Astrocyte (in vitro differentiated cells and primary cell): ENCODE measurements around the gene MRPL43. TPM values are rescaled to one million over a fixed set of nuclear protein-coding genes. Genes with fewer than 3 reads are reported as not detected.

Experiments used
- DNase-seq: peaks from one replicate; pipeline ENCODE4 v3.0.0-alpha.2; 2010; ENCODE audit warnings: low read depth
- FAIRE-seq: peaks from 2 replicates; lab custom pipeline; 2011; peaks lifted over from hg19 to GRCh38; lab: Jason Lieb, UNC
- H2AFZ ChIP-seq: 2 replicates; pipeline ENCODE4 v1.6.0; 2012; ENCODE audit warnings: low read depth, low read length, inconsistent platforms
- H3K27ac ChIP-seq: 2 replicates; pipeline ENCODE4 v1.5.1; 2011; ENCODE audit warnings: low read depth, low read length, inconsistent platforms
- H3K27me3 ChIP-seq: 2 replicates; pipeline ENCODE4 v1.6.0; 2011; ENCODE audit warnings: low read length, inconsistent platforms; ENCODE audit not compliant: insufficient read depth
- H3K36me3 ChIP-seq: 2 replicates; pipeline ENCODE4 v1.5.1; 2011; ENCODE audit warnings: low read length, inconsistent platforms; ENCODE audit not compliant: insufficient read depth
- H3K4me1 ChIP-seq: 2 replicates; pipeline ENCODE4 v1.5.1; 2011; ENCODE audit warnings: low read length, inconsistent platforms; ENCODE audit not compliant: insufficient read depth
- H3K4me2 ChIP-seq: 2 replicates; pipeline ENCODE4 v1.6.0; 2012; ENCODE audit warnings: low read length, inconsistent platforms
- H3K4me3 ChIP-seq: 2 replicates; pipeline ENCODE4 v1.5.1; 2011; ENCODE audit warnings: low read depth, mild to moderate bottlenecking, low read length, inconsistent platforms; ENCODE audit not compliant: insufficient read depth
- H3K79me2 ChIP-seq: 2 replicates; pipeline ENCODE4 v1.6.0; 2012; ENCODE audit warnings: mild to moderate bottlenecking, low read length, inconsistent platforms; ENCODE audit not compliant: insufficient read depth
- H3K9ac ChIP-seq: 2 replicates; pipeline ENCODE4 v1.6.0; 2012; ENCODE audit warnings: mild to moderate bottlenecking, low read length, inconsistent platforms
- H3K9me3 ChIP-seq: 2 replicates; pipeline ENCODE4 v1.5.1; 2012; ENCODE audit warnings: low read depth, mild to moderate bottlenecking, low read length, inconsistent platforms; ENCODE audit not compliant: insufficient read depth
- H4K20me1 ChIP-seq: 2 replicates; pipeline ENCODE4 v1.6.0; 2012; ENCODE audit warnings: low read length, inconsistent platforms; ENCODE audit not compliant: insufficient read depth
- H3K27ac Mint-ChIP-seq: one replicate; pipeline ENCODE4 v1.8.0; 2021; ENCODE audit warnings: mild to moderate bottlenecking, mixed read lengths; ENCODE audit not compliant: unreplicated experiment
- H3K27me3 Mint-ChIP-seq: one replicate; pipeline ENCODE4 v1.8.0; 2021; ENCODE audit warnings: low read depth, mixed read lengths; ENCODE audit not compliant: unreplicated experiment
- H3K36me3 Mint-ChIP-seq: one replicate; pipeline ENCODE4 v1.8.0; 2021; ENCODE audit warnings: low read depth, mixed read lengths; ENCODE audit not compliant: unreplicated experiment
- H3K4me1 Mint-ChIP-seq: one replicate; pipeline ENCODE4 v1.8.0; 2021; ENCODE audit warnings: low read depth, mixed read lengths; ENCODE audit not compliant: unreplicated experiment
- H3K4me3 Mint-ChIP-seq: one replicate; pipeline ENCODE4 v1.8.0; 2021; ENCODE audit warnings: mild to moderate bottlenecking, moderate library complexity, mixed read lengths; ENCODE audit not compliant: unreplicated experiment
- H3K9me3 Mint-ChIP-seq: one replicate; pipeline ENCODE4 v1.8.0; 2021; ENCODE audit warnings: mild to moderate bottlenecking, mixed read lengths; ENCODE audit not compliant: unreplicated experiment
- EZH2 ChIP-seq: IDR thresholded peaks from 2 replicates; pipeline ENCODE4 v1.6.1; 2012; ENCODE audit warnings: mild to moderate bottlenecking, low read length, inconsistent platforms; ENCODE audit not compliant: insufficient read depth
- total RNA-seq: library from RNA; stranded (reverse); gene quantifications from 2 replicates; pipeline ENCODE4 v1.2.1, GENCODE V29; 2021
- TF ChIP-seq, protein P1 (sequence below): IDR thresholded peaks from 2 replicates; pipeline ENCODE4 v1.5.1; 2011; ENCODE audit warnings: low read depth, mild to moderate bottlenecking, inconsistent platforms, low read length, moderate library complexity; ENCODE audit not compliant: insufficient read depth

The MRPL43 gene
- total RNA-seq, 1 donor from 2014 or later, result 61.3 TPM

DNA sequence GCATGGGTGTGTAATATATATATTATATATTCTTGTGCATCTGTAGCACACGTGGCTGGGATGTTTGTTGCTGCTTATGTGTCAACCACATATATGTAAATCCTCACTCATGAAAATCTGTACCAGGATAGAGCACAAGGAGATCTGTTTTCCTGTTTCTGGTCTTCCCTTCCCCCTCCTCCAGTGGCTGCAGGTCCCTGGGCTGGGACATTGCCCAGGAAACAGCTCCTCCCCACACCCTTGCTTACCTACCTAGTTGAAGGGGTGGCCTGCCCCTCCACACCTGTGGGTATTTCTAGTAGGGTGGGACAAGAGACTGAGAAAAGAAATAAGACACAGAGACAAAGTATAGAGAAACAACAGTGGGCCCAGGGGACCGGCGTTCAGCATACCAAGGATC lies 46.0 kb upstream of the MRPL43 start:
- H3K9ac ChIP-seq, result peak overlapping the region; percentile 96
- no peak for FAIRE-seq
- peak overlapping the region; percentile 98 for H3K4me2 ChIP-seq
- no peak for DNase-seq
- H3K27ac ChIP-seq, result peak overlapping the region; percentile 96
- no peaks in the 10 kb centered on the region for H3K9me3 Mint-ChIP-seq
- H3K27ac Mint-ChIP-seq, result peak overlapping the region; percentile 83
- peak overlapping the region; percentile 88 for H3K4me3 Mint-ChIP-seq
- peaks cover 2% of the 10 kb centered on the region for H3K27me3 Mint-ChIP-seq
- H3K36me3 Mint-ChIP-seq, result peaks cover 18% of the 10 kb centered on the region
- H3K36me3 ChIP-seq, result peaks cover 32% of the 10 kb centered on the region
- TF ChIP-seq EZH2, result no peak
- TF ChIP-seq, protein P1, sequence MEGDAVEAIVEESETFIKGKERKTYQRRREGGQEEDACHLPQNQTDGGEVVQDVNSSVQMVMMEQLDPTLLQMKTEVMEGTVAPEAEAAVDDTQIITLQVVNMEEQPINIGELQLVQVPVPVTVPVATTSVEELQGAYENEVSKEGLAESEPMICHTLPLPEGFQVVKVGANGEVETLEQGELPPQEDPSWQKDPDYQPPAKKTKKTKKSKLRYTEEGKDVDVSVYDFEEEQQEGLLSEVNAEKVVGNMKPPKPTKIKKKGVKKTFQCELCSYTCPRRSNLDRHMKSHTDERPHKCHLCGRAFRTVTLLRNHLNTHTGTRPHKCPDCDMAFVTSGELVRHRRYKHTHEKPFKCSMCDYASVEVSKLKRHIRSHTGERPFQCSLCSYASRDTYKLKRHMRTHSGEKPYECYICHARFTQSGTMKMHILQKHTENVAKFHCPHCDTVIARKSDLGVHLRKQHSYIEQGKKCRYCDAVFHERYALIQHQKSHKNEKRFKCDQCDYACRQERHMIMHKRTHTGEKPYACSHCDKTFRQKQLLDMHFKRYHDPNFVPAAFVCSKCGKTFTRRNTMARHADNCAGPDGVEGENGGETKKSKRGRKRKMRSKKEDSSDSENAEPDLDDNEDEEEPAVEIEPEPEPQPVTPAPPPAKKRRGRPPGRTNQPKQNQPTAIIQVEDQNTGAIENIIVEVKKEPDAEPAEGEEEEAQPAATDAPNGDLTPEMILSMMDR, result no peak
- peaks cover 55% of the 10 kb centered on the region for H4K20me1 ChIP-seq
- no peaks in the 10 kb centered on the region for H3K9me3 ChIP-seq
- H3K79me2 ChIP-seq, result peaks cover 27% of the 10 kb centered on the region
- peaks cover 14% of the 10 kb centered on the region for H3K4me1 Mint-ChIP-seq
- H3K4me1 ChIP-seq, result peaks cover 25% of the 10 kb centered on the region
- H3K27me3 ChIP-seq, result no peaks in the 10 kb centered on the region
- H2AFZ ChIP-seq, result no peak overlapping the region
- H3K4me3 ChIP-seq, result peak overlapping the region; percentile 86

DNA sequence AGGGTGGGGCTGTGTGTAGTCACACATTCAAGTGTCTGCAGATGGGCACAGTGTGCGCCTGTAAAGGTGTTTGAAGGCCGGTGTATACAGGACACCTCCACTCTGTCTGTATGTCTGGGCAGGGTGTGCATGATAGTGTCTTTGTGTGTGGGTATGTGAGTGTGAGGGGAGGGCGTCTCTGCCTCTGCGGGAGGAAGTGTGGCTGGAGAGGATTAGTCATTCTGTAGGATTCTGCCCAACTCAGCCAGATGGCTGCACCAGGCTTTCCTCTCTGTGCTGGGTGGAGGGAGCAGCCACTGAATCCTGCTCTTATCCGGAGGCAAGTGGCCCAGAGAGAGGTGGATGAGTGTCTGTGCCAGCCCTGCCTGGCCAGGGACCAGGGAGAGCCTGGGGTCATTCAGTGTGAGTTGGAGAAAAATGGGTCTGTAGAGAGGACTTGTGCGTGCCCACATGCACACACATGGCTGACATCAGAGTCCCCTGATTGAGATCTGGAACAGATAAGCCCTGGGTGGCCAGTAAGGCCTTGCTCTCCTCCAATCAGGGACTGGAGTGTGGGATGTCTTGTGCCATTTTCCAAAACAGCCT lies 45.4 kb upstream of the MRPL43 start:
- Mint-ChIP-seq H3K4me3 (peak overlapping the region; percentile 88), H3K27ac (peak overlapping the region; percentile 91), H3K27me3 (peaks cover 2% of the 10 kb centered on the region), H3K36me3 (peaks cover 13% of the 10 kb centered on the region), H3K4me1 (peaks cover 14% of the 10 kb centered on the region), H3K9me3 (no peaks in the 10 kb centered on the region)
- Histone ChIP-seq H2AFZ (peak overlapping the region; percentile 94), H3K9me3 (no peaks in the 10 kb centered on the region), H3K4me2 (peak overlapping the region; percentile 98), H3K4me3 (peak overlapping the region; percentile 86), H3K36me3 (peaks cover 27% of the 10 kb centered on the region), H4K20me1 (peaks cover 49% of the 10 kb centered on the region), H3K27me3 (no peaks in the 10 kb centered on the region), H3K79me2 (peaks cover 27% of the 10 kb centered on the region), H3K27ac (peak overlapping the region; percentile 96), H3K9ac (peak overlapping the region; percentile 96), H3K4me1 (peaks cover 25% of the 10 kb centered on the region)
- DNase-seq (peak; percentile 89), FAIRE-seq (peak; percentile 78)
- TF ChIP-seq EZH2, result no peak
- TF ChIP-seq, protein P1, result no peak
